Stimulated activated CD4-positive, alpha-beta T cell treated with anti-CD3 and anti-CD28 coated beads, Interleukin-1b, Interleukin-23, amount 100 ng/mL, for 4 hours (primary cell): ENCODE results near the gene MTUS2.

ENCODE experiments used
- DNase-seq, 2 donors: peaks; one replicate each; pipeline ENCODE4 v3.0.0-alpha.2; 2020; ENCODE audit warnings: low read depth in 2 of 2

MTUS2 gene

DNA sequence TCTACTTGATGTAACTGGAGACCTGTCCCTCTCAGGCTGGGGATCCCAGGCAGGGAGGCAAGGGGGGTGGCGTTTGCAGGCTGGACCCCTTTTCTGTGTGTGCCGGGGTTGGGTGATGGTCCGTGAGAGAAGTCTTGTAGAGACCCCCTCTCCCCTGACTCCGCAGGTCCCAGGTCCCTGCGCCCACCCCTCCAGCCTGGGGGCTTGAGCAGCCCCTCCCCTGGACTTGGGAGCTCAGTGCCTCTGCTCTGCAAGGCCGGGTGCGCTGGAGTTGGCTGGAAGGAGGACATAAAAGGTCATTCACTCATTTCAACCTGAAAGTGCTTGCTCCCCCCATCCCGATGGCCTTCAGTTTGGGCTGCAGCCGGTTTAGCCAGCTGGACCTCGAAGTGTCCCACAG, 685.8 kb downstream of the MTUS2 start:
- no peak for DNase-seq

DNA sequence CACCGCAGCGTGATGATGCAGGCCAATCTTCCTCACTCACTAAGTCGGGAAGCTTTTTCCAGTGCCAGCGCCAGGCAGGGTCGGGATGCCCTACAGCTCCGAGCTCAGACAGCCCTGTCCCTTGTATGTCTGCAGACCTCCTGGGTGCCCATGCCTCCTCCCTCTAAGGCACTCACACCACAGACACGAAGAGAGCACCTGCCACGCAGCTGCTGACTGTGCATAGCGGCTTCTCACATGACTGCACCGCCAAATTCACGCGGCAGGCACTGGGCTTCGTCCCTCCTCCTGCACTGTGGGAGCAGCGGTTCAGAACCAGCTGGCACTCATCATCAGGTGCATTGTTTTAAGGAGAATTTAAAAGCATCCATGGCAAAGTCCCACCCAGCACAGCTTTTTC, 687.2 kb downstream of the MTUS2 start:
- no peak for DNase-seq

DNA sequence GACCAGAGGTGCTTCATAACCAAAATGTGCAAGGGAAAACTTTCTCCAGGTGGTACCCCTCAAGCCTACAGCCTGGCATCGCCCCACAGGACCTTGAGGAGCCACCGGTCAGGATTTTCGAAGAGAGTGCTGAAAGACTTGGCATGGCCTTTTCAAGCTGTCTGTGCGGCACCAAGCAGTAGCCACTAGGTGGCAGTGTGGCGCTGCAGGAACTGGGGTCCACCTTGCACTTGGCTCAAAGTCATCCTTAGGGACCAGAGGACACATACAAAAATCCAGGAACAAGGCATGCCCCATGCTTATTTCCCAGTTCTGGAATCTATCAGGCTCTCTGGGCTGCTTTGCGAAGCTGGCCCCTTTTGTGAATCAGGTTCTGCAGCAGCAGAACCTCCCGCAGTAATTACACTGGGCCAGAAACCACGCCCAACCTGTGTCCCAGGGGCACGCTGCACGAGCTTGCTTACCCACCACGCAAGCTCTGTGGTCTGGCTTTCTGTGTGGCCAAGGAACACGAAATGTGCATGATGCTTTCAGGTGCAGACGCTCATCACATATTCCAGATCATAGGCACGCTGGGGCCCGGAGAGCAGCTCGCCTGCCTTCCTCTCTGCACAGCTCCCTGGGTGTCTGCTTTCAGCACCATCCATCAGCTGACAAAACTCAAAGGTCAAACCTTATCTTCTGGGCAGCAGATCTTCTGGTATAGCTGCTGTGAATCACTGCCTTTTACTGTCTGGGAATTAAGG, 688.2 kb downstream of the MTUS2 start:
- DNase-seq, result peak; percentile 62 to 64

DNA sequence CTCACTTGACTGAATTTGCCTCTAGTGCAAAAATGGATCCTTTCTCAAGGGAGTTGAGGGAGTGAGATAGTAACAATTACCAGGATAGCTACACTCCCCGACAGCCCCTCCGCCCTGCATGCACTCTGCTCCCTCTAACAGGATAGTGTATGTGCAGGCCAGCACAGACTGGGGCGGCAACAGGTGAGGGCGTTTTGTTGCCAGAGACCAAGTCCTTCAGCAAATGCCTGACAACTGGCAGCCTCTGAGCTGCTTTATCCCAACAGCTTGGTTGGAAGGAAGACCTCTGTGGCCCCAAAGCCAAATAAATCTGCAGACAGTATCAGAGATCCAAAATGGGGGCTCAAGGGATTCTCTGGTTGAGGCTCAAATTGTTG, 688.7 kb downstream of the MTUS2 start:
- DNase-seq, result no peak

GRCh38 chr13:29509999-29510589, 690.0 kb downstream of the MTUS2 start:
- DNase-seq, result no peak

- DNase-seq, result no peak
These were observed 690.5 kb downstream of the MTUS2 start for GRCh38 chr13:29510651-29511084.

DNA sequence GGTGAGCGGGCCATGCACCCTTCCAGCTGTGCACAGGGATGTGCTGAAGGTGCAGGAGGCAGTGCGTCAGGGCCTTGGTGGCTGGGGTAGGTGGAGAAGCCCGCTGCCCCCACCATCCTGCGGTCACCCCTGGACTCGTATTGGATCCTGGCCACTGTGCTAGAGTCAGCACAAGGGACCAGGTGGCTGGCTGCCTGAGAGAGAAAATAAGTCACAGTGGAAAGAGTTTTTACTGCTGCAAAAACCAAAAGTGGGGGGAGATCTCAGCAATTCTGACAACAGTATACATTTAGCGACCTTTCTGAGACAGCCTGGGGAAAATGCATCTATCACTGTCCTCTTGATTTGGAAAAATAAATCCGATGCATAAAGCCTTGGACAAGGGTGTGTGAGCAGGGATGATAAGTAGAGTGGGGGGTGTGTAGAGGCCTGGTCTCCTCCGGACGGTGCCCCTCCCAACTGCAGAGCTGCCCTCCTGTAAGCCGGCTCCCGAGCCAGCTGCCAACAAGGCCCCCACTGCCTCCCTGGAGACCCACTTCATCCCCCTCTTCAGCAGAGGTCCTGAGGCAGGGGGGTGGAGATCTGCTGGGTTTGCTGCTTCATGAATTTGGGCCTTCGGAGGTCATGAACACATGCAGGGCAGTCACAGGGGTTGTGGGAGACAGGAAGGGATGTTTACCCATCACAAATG, 691.1 kb downstream of the MTUS2 start:
- DNase-seq, result no peak

DNA sequence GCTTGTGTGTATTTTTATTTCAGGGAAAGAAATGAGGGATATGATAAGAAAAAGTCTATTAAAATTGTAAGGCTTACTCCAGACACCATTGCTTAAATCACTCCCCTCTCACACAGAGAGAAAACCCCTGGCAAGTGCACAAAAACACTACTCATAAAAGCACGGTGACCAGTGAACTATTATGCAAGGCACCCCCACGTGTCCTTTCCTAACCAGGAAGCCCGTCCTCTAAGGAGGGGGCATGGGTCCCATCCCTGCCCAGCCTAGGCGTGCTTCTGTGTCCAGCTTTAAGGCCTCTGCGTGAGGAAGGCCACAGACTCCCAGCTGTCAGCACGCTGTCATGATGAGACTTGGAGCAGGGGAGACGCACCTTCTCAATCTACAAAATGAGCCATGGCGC, 691.8 kb downstream of the MTUS2 start:
- DNase-seq, result no peak

- DNase-seq, result no peak
These were observed 693.2 kb downstream of the MTUS2 start for GRCh38 chr13:29513002-29513980.

DNA sequence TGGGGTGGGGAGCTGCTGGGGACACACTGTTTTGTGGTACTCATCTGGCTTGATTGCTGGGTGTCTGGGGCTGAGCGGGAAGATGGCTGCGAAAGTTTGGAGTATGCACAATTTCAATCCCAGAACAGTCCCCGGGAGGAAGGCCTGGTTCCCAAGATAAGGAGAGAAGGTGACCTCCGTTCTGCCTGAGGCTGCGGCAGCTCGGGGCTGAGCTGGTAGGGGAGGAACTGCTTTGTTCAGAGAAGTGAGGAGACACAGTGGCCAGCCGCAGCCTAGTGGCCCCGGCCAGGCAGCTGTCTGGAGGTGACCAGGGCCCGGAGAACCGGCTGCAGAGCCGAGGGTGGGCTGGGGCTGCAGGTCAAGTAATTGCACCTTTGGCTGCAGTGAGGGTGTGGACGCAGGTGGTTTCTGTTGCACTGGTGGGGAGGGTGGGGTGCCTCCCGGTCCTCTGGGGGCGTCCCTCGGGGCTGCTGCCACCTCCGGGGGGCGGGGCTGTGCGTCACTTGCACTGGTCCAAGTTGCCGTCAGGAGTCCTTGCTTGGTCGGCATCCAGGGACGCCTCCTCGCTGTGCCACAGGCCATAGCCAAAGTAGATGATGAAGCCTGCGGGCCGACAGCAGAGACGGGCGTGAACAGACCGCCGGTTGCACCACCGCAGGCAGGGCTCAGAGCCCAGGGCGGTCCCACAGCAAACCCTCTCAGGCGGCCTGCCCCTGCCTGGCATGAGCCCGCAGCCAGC, 694.0 kb downstream of the MTUS2 start:
- no peak for DNase-seq

- no peak for DNase-seq
These were observed 694.7 kb downstream of the MTUS2 start for GRCh38 chr13:29514720-29515310.

GRCh38 chr13:29515372-29515771, 695.2 kb downstream of the MTUS2 start:
- DNase-seq, result no peak

DNA sequence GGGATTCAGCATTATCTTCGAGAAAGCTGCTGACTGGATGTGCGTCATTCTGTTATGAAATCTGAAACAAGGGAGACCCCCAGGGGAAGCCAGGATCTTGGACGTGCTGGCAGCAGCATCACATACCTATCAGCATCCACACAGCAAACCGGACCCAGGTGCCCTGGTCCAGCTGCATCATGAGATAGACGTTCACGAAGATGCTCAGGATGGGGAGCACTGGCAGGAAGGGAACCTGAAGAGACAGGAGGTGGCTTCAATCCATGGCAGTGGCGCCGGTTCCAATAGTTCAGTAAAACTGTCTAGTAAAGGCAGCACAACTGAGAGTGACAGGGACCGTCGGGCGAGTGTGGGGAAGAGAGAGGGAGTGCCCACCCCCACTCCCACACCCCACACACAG, 695.9 kb downstream of the MTUS2 start:
- DNase-seq, result no peak

GRCh38 chr13:29516880-29517279, 696.7 kb downstream of the MTUS2 start:
- DNase-seq, result no peak

- no peak for DNase-seq
These were observed 699.8 kb downstream of the MTUS2 start for GRCh38 chr13:29519921-29520320.

- no peak for DNase-seq
These were observed 700.5 kb downstream of the MTUS2 start for GRCh38 chr13:29520671-29521070.

- DNase-seq, result no peak
These were observed 701.2 kb downstream of the MTUS2 start for GRCh38 chr13:29521336-29521735.

- no peak for DNase-seq
These were observed 702.0 kb downstream of the MTUS2 start for GRCh38 chr13:29522044-29522685.

DNA sequence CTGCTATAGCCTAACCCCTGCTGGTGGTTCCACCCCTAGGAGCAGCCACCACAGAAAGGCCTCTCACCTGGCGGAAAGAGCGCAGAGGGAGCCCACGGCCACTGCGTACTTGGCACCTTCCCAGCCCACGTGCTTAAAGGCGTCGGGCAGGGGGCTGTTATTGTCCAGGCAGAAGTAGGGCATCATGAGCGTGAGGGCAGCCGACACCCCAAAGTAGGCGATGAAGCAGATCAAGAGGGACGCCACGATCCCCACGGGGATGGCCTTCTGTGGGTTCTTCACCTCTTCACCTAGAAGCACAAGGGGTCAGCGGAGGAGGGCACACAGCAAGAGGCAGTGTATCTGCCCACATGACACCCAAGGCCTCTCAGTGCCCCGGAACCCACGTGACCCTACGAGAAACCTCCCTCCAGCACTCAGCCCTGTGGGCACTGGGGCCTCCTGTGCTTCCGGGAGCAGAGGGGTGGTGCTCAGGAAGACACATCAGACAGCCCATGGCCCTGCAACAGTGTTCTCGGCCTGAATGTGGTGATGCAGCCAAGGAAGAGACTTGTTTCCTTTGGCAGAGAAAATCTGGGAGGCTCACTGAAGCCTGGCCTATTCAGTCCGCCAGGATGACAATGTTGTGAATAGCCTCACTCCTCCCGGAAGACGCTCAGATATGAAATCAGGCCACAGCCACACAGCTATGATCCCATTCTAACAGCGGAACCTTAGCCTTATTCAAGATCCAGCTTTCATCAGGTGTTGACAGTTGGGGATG, 703.2 kb downstream of the MTUS2 start:
- no peak for DNase-seq

GRCh38 chr13:29524176-29524575, 704.0 kb downstream of the MTUS2 start:
- no peak for DNase-seq
